ENCODE results near the gene PPP1R12B.
"Not testable (repeated sequence)": the region's sequence is repeated elsewhere in the genome, so short reads cannot be mapped to it uniquely, and the experiment has no call there.

Gene PPP1R12B

GRCh38 chr1:202556037-202556436, 207.5 kb downstream of the PPP1R12B start:
- not testable (repeated sequence) for DNase-seq (ENCODE audit: low spot score)

- DNase-seq (ENCODE audit: low spot score) = not testable (repeated sequence)
Observed at GRCh38 chr1:202557662-202558061, 209.2 kb downstream of the PPP1R12B start.

- DNase-seq (ENCODE audit: low spot score) = no peak
Observed at GRCh38 chr1:202561240-202561639, 212.7 kb downstream of the PPP1R12B start.

- no peak for DNase-seq (ENCODE audit: low spot score)
Observed at GRCh38 chr1:202561726-202562443, 213.4 kb downstream of the PPP1R12B start.

- no peak for DNase-seq (ENCODE audit: low spot score)
Observed at GRCh38 chr1:202562444-202563060, 214.1 kb downstream of the PPP1R12B start.

GRCh38 chr1:202563818-202564217, 215.3 kb downstream of the PPP1R12B start:
- no peak for DNase-seq (ENCODE audit: low spot score)

- DNase-seq (ENCODE audit: low spot score) = no peak
Observed at GRCh38 chr1:202564958-202565495, 216.5 kb downstream of the PPP1R12B start.

GRCh38 chr1:202565890-202566602, 217.5 kb downstream of the PPP1R12B start:
- DNase-seq (ENCODE audit: low spot score) = no peak

- DNase-seq (ENCODE audit: low spot score) = no peak
Observed at GRCh38 chr1:202567738-202568137, 219.2 kb downstream of the PPP1R12B start.

GRCh38 chr1:202568410-202568809, 219.9 kb downstream of the PPP1R12B start:
- DNase-seq (ENCODE audit: low spot score) = no peak

- no peak for DNase-seq (ENCODE audit: low spot score)
Observed at GRCh38 chr1:202568826-202569225, 220.3 kb downstream of the PPP1R12B start.

- DNase-seq (ENCODE audit: low spot score) = no peak
Observed at GRCh38 chr1:202569393-202570322, 221.2 kb downstream of the PPP1R12B start.

- DNase-seq (ENCODE audit: low spot score) = peak; percentile 31
Observed at GRCh38 chr1:202571719-202572339, 223.3 kb downstream of the PPP1R12B start.

- no peak for DNase-seq (ENCODE audit: low spot score)
Observed at GRCh38 chr1:202572867-202573266, 224.4 kb downstream of the PPP1R12B start.

- DNase-seq (ENCODE audit: low spot score) = no peak
Observed at GRCh38 chr1:202575918-202576653, 227.6 kb downstream of the PPP1R12B start.

GRCh38 chr1:202576816-202577215, 228.3 kb downstream of the PPP1R12B start:
- no peak for DNase-seq (ENCODE audit: low spot score)

- no peak for DNase-seq (ENCODE audit: low spot score)
Observed at GRCh38 chr1:202577381-202577780, 228.9 kb downstream of the PPP1R12B start.

GRCh38 chr1:202578001-202578504, 229.6 kb downstream of the PPP1R12B start:
- no peak for DNase-seq (ENCODE audit: low spot score)

- DNase-seq (ENCODE audit: low spot score) = no peak
Observed at GRCh38 chr1:202578565-202578964, 230.1 kb downstream of the PPP1R12B start.

- DNase-seq (ENCODE audit: low spot score) = no peak
Observed at GRCh38 chr1:202579806-202580205, 231.3 kb downstream of the PPP1R12B start.

Data from SW480 (cell line).